GM18498 (cell line): Measurements from ENCODE around the gene LAMA1.

Experiments used
- ATAC-seq: cut with Tn5 transposase; IDR thresholded peaks from one replicate; pipeline ENCODE4 v1.9.1; 2021; ENCODE audit warnings: mild to moderate bottlenecking, moderate library complexity; ENCODE audit not compliant: unreplicated experiment

The LAMA1 gene

GRCh38 chr18:7062811-7063210, 54.8 kb downstream of the LAMA1 start:
- ATAC-seq: no peak

GRCh38 chr18:7062236-7062635, 55.4 kb downstream of the LAMA1 start:
- no peak for ATAC-seq

DNA sequence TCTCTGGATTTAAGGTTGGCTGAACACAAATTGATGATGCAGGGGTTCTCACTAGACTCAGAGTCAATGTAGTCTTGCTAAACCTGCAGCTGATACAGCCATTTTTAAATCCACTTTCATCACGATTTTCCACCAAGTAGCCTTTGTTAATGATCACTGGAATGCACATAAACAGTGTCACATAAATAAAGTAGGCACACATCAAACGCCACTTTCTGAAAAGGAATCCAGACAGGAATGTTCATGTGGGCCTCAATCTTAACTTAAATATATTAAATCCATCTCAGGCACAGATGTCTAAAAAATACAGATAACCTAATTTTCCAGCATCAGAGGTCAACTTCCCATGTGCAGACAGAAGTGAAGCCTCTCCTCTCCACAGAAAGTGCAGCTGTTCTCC, 58.3 kb downstream of the LAMA1 start:
- no peak for ATAC-seq

DNA sequence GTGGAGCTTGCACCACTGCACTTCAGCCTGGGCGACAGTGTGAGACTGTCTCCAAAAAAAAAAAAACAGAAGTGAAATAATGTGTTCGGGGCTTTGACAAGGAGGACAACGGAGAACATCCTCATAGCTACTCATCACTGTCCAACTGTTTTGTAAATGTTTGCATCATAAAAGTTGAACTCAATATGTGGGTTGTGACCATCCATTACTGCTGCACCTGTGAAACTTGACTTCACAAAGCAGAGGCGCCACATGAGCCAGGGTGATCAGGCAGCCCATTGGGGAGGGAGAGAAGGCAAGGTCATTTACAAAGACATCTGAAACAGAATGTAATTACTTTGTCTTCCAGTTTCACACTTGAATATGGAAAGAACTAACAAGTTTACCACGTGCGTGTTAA, 61.6 kb downstream of the LAMA1 start:
- ATAC-seq: no peak

DNA sequence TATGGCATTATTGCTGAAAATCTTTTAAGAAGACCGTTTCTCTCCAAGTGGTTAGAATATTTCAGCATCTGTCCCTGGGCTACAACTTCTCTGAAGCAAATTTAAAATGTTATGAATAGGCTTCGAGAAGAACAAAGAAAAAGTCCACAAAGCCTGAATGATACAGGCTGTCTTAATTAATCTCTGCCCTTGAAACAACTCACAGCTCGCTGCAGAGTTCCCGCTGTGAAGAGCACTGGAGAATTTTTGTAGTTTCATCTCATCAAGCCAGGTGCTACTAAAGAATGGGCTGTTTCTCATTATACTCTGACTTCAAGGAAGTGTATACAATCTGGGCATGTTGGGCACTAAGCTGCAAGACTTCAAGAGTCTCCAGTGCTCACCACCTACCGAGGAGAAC, 67.6 kb downstream of the LAMA1 start:
- ATAC-seq: no peak

- no peak for ATAC-seq
Observed at GRCh38 chr18:7048081-7048480, 69.5 kb downstream of the LAMA1 start.

GRCh38 chr18:7047336-7047735, 70.3 kb downstream of the LAMA1 start:
- ATAC-seq: no peak

DNA sequence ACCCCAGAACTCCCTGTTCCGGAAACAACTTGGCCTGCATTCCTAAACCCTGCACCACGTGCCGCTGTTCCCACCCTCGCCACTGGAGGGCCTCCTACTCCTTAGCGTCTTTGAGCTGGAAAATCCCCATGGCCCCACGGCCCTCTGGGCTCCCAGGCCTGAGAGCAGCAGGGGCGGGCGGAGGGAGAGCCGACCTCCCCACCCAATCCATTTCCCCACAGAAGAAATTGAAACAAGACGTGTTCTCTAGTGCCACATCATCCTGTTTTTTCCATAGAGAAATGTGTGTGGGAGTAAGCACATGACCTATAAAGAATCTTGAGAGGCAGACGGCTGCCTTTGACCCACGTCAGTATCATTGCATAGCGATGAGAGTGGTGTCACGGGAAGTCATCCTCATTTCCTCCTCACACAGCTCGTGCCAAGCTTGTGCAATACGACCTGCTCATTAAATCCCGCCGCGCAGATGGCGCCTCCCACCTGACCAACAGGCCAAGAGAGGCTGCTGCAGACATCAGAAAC, 79.2 kb downstream of the LAMA1 start:
- ATAC-seq: no peak

- no peak for ATAC-seq
Observed at GRCh38 chr18:7037470-7037869, 80.1 kb downstream of the LAMA1 start.

DNA sequence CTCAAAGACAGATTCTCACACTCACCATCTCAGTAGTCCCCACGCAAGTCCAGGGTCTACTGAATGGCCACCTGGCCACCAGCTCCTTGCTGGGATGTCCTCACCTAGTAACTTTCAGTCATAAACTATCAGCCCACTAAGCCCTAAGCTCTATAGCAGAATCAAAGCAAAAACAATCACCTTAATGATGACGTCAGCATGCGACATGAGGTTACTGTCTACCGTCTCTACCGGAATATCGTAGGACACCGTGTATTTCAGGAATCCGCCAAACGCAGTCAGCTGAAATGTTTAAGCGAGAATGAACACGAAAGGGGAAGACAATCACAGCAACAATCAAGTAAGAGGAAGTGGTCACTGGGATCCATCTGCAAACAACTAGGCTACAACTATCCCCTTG, 81.8 kb downstream of the LAMA1 start:
- ATAC-seq: no peak

- no peak for ATAC-seq
Observed at GRCh38 chr18:7034924-7035323, 82.7 kb downstream of the LAMA1 start.

DNA sequence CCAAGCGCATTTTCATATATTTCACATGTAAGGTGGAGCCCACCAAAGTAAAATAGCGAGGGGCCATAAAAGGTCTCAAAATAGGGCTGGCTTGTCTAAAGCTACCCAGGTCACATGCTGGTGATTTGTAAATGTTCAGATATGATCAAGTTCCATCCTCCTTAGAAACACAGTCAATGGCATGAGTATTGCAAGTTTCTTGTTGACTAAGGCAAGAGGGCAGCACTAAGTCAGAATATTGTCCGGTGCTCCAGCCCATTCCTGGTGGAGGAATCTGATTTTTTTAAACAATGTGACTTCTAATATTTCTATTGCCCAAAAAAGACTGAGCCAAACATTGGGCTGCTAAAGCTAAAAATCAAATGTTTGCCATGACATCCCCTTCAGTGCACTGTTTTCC, 85.1 kb downstream of the LAMA1 start:
- no peak for ATAC-seq

DNA sequence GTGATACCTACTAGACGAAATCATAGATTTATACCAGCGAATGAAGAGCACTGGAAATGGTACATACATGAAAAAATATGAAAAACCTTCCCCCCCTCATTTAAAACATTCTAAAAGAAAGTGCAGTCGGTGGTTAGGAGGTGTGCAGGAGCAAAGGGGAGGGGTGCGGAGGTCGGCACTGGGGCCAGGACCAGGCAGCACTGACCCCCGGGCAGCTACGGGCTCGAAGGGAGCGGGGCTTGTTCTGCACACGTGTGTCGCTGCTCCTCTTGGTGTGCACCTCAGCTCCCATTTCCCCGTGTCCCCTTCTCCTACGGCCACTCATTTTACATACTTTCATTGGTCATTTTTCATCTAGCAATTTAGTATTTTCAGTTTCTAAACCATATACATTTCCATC, 89.0 kb downstream of the LAMA1 start:
- no peak for ATAC-seq

- no peak for ATAC-seq
Observed at GRCh38 chr18:7025194-7025593, 92.4 kb downstream of the LAMA1 start.

DNA sequence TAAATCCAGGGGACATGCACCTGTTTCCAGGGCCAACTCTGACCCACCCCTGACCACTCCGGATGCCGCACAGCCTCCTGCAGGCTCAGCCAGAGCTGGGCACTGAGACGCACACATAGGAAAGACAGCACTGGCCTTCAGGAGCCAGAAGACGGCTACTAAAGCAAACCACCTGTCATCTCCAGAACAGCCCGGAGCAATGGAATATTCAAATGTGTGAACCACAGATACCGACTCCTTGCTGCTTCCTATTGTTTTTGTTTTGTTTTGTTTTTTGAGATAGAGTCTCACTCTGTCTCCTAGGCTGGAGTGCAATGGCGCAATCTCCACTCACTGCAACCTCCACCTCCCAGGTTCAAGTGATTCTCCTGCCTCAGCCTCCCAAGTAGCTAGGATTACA, 94.0 kb downstream of the LAMA1 start:
- ATAC-seq: no peak

- no peak for ATAC-seq
Observed at GRCh38 chr18:7023063-7023580, 94.5 kb downstream of the LAMA1 start.

DNA sequence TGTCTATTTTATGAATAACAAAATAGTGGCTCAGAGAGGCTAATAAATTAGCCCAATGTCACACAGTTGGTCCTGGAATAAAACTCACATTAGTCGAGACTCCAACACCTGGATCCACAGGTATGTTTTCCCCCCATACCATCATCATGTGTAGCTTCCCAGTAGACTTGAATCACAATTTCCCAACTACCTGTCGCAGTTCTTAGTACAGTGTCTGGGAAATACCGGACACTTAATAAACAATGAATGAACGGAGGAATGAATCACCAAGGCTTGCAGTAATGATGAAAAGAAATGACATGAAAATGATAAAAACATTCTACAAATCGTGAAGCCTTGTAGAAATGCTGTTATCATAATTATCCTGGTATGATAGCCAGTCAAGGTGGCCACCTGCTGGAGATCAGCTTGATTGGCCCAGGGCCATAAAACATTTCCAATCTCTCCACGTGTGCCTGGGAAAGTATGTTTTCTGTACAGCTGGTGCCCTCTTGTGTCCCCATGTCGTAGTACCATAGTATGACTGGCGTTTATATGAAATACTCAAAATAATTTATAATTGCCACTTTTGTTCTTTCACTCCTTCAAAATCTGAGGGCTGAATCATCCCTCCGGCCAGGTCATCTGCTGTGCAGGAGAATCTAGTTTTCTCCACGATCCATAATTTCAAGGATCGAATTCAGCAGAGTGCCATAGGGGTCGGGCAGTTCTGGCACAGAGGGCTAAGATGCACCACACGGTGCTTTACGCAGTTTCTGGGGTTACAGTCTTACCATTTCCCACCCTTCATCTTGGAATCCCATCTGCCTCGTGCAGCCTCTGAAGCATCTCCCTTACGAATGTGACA, 95.4 kb downstream of the LAMA1 start:
- no peak for ATAC-seq

GRCh38 chr18:7020995-7021777, 96.4 kb downstream of the LAMA1 start:
- ATAC-seq: no peak

DNA sequence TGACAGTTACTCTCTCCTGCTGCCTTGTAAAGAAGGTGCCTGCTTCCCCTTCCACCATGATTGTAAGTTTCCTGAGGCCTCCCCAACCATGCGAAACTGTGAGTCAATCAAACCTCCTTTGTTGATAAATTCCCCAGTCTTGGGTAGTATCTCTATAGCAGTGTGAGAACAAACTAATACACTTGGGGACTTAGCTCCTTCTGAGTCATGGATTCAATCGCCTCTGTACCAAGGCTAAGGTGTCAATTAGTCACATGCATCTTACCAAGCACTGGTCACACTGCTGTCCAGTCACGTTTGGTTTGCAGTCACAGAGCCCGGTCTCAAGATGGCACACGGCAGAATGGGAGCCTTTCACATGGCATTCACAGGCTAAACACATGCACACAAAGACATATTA, 100.6 kb downstream of the LAMA1 start:
- ATAC-seq: no peak

- ATAC-seq: no peak
Observed at GRCh38 chr18:7011142-7011541, 106.5 kb downstream of the LAMA1 start.

- ATAC-seq: no peak
Observed at GRCh38 chr18:7004009-7004408, 113.6 kb downstream of the LAMA1 start.

DNA sequence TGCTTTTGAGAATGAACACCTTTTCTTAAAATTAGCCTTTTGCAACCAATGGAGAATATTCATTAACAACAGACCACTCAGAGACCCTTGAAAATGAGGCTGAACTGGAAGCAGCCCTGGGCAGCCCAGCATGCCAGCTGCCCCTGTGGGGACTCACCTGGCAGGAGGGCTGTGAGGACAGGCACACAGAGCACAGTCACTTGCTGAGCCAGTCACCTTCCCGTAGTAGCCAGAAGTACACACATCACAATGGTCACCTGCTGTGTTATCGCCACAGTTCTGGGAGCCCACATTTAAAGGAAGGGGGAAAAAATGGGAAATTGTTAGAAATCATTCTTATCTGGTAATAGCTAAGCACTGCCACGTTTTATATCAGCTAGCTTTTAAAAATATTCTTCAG, 115.5 kb downstream of the LAMA1 start:
- ATAC-seq: no peak
